HepG2 (cell line): Measurements from ENCODE around the gene KAZN. TPM values are rescaled to one million over a fixed set of nuclear protein-coding genes. Genes with fewer than 3 reads are reported as not detected.

Experiments used
- FOXA3 ChIP-seq: IDR thresholded peaks from 2 replicates; pipeline ENCODE4 v1.6.1; 2016; ENCODE audit warnings: missing genetic modification reagents, missing compliant biosample characterization
- GATAD2A ChIP-seq: IDR thresholded peaks from 2 replicates; pipeline ENCODE4 v1.6.1; 2016
- HNF4A ChIP-seq: sonication (generic); formaldehyde crosslinking; IDR thresholded peaks from 2 replicates; pipeline ENCODE4 v1.4.0; 2020; ENCODE audit warnings: missing genetic modification reagents
- MEF2D ChIP-seq: sonication (generic); formaldehyde crosslinking; IDR thresholded peaks from 2 replicates; pipeline ENCODE4 v1.5.1; 2020; ENCODE audit warnings: mild to moderate bottlenecking, missing genetic modification reagents
- NFIB ChIP-seq: sonication (generic); formaldehyde crosslinking; IDR thresholded peaks from 2 replicates; pipeline ENCODE4 v1.9.0; 2021; ENCODE audit warnings: missing genetic modification reagents, mild to moderate bottlenecking, borderline replicate concordance
- ZBTB1 ChIP-seq: sonication (generic); formaldehyde crosslinking; IDR thresholded peaks from 2 replicates; pipeline ENCODE4 v1.4.0; 2020; ENCODE audit warnings: missing genetic modification reagents, borderline replicate concordance
- ZBTB10 ChIP-seq: sonication (generic); formaldehyde crosslinking; IDR thresholded peaks from 2 replicates; pipeline ENCODE4 v1.4.0; 2020; ENCODE audit warnings: missing genetic modification reagents, borderline replicate concordance
- ZBTB20 ChIP-seq: sonication (generic); formaldehyde crosslinking; IDR thresholded peaks from 2 replicates; pipeline ENCODE4 v1.8.1; 2023; ENCODE audit warnings: missing genetic modification reagents, low read depth, mild to moderate bottlenecking, borderline replicate concordance
- ZBTB3 ChIP-seq: sonication (generic); formaldehyde crosslinking; IDR thresholded peaks from 2 replicates; pipeline ENCODE4 v1.4.0; 2020; ENCODE audit warnings: low read depth, mild to moderate bottlenecking, moderate library complexity, missing genetic modification reagents, borderline replicate concordance
- ZNF280B ChIP-seq: sonication (generic); formaldehyde crosslinking; IDR thresholded peaks from 2 replicates; pipeline ENCODE4 v1.5.0; 2020; ENCODE audit warnings: missing genetic modification reagents, mild to moderate bottlenecking, borderline replicate concordance
- ZNF335 ChIP-seq: sonication (generic); formaldehyde crosslinking; IDR thresholded peaks from 2 replicates; pipeline ENCODE4 v1.4.0; 2020; ENCODE audit warnings: missing genetic modification reagents
- ZNF33A ChIP-seq: sonication (generic); formaldehyde crosslinking; IDR thresholded peaks from 2 replicates; pipeline ENCODE4 v1.5.1; 2020; ENCODE audit warnings: missing genetic modification reagents, mild to moderate bottlenecking, moderate library complexity, borderline replicate concordance
- ZNF350 ChIP-seq: sonication (generic); formaldehyde crosslinking; IDR thresholded peaks from 2 replicates; pipeline ENCODE4 v1.4.0; 2020; ENCODE audit warnings: mild to moderate bottlenecking, low read depth, missing genetic modification reagents, borderline replicate concordance
- ZNF44 ChIP-seq: sonication (generic); formaldehyde crosslinking; IDR thresholded peaks from 2 replicates; pipeline ENCODE4 v1.5.1; 2020; ENCODE audit warnings: mild to moderate bottlenecking, missing genetic modification reagents
- ZNF607 ChIP-seq: sonication (generic); formaldehyde crosslinking; IDR thresholded peaks from 2 replicates; pipeline ENCODE4 v1.5.1; 2020; ENCODE audit warnings: missing genetic modification reagents, mild to moderate bottlenecking, borderline replicate concordance
- ZNF773 ChIP-seq: sonication (generic); formaldehyde crosslinking; IDR thresholded peaks from 2 replicates; pipeline ENCODE4 v1.4.0; 2020; ENCODE audit warnings: missing genetic modification reagents, borderline replicate concordance
- ZNF781 ChIP-seq: sonication (generic); formaldehyde crosslinking; IDR thresholded peaks from 2 replicates; pipeline ENCODE4 v1.5.1; 2020; ENCODE audit warnings: borderline replicate concordance, mild to moderate bottlenecking, missing genetic modification reagents; ENCODE audit errors: not compliant biosample characterization
- polyA plus RNA-seq, 8 experiments: library from polyadenylated mRNA; depleted of rRNA in 3 of 8; stranded (reverse) in 7 of 8; unstranded in 1 of 8; fragments of >200 nt; fragmentation: Illumina TruSeq in 4 of 8; extraction: Trizol in 4 of 8; gene quantifications; 2 replicates each; pipeline versions ENCODE4 v1.2.1 to v1.2.3, GENCODE V29; 2011 to 2016; ENCODE audit warnings: low read depth in 4 of 8, missing spikeins in 1 of 8, mixed read lengths in 1 of 8; ENCODE audit not compliant: insufficient read depth in 1 of 8
- total RNA-seq, 5 experiments: library from RNA; depleted of rRNA; stranded (reverse); fragments of >200 nt; fragmentation: Illumina TruSeq; extraction: Trizol; gene quantifications; 2 replicates each; pipeline ENCODE4 v1.2.3, GENCODE V29; 2016; ENCODE audit warnings: low read depth in 1 of 5
- TF ChIP-seq, protein P1 (sequence below): sonication (generic); formaldehyde crosslinking; IDR thresholded peaks from 2 replicates; pipeline ENCODE4 v1.9.0; 2021; ENCODE audit warnings: missing genetic modification reagents, mild to moderate bottlenecking, borderline replicate concordance
- TF ChIP-seq, protein P2 (sequence below): sonication (generic); formaldehyde crosslinking; IDR thresholded peaks from 2 replicates; pipeline ENCODE4 v1.9.0; 2021; ENCODE audit warnings: missing genetic modification reagents, borderline replicate concordance
- TF ChIP-seq, protein P3 (sequence below): sonication (generic); formaldehyde crosslinking; IDR thresholded peaks from 2 replicates; pipeline ENCODE4 v1.8.1; 2023; ENCODE audit warnings: mild to moderate bottlenecking, missing genetic modification reagents

KAZN gene
- total and polyA plus RNA-seq, 2 of the 13 experiments (the other 11 are each of a cell fraction or from before 2014, with no cell fraction given) = 10.4 to 13.5 TPM

- TF ChIP-seq ZNF773 = no peak
- TF ChIP-seq FOXA3 (CRISPR knock-in tag) = peak; percentile 70
- TF ChIP-seq HNF4A (CRISPR knock-in tag) = peak; percentile 73
- no peak for TF ChIP-seq ZNF280B
- TF ChIP-seq, protein P1, sequence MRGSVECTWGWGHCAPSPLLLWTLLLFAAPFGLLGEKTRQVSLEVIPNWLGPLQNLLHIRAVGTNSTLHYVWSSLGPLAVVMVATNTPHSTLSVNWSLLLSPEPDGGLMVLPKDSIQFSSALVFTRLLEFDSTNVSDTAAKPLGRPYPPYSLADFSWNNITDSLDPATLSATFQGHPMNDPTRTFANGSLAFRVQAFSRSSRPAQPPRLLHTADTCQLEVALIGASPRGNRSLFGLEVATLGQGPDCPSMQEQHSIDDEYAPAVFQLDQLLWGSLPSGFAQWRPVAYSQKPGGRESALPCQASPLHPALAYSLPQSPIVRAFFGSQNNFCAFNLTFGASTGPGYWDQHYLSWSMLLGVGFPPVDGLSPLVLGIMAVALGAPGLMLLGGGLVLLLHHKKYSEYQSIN (CRISPR knock-in tag) = no peak
- TF ChIP-seq, protein P2, sequence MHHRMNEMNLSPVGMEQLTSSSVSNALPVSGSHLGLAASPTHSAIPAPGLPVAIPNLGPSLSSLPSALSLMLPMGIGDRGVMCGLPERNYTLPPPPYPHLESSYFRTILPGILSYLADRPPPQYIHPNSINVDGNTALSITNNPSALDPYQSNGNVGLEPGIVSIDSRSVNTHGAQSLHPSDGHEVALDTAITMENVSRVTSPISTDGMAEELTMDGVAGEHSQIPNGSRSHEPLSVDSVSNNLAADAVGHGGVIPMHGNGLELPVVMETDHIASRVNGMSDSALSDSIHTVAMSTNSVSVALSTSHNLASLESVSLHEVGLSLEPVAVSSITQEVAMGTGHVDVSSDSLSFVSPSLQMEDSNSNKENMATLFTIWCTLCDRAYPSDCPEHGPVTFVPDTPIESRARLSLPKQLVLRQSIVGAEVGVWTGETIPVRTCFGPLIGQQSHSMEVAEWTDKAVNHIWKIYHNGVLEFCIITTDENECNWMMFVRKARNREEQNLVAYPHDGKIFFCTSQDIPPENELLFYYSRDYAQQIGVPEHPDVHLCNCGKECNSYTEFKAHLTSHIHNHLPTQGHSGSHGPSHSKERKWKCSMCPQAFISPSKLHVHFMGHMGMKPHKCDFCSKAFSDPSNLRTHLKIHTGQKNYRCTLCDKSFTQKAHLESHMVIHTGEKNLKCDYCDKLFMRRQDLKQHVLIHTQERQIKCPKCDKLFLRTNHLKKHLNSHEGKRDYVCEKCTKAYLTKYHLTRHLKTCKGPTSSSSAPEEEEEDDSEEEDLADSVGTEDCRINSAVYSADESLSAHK = no peak
- TF ChIP-seq ZBTB1 (CRISPR knock-in tag) = no peak
- TF ChIP-seq ZNF44 = no peak
- TF ChIP-seq ZNF335 (CRISPR knock-in tag) = 0 out of 2 replicates have a peak, but pooled peaks have one; percentile 34
- TF ChIP-seq MEF2D (CRISPR knock-in tag) = peak; percentile 68; the same call in 1 of the 2 replicates
- TF ChIP-seq ZBTB10 (CRISPR knock-in tag) = no peak
- TF ChIP-seq GATAD2A (CRISPR knock-in tag) = peak; percentile 59; the same call in 1 of the 2 replicates
- no peak for TF ChIP-seq ZNF33A (CRISPR knock-in tag)
- TF ChIP-seq ZNF607 (CRISPR knock-in tag) = no peak
- TF ChIP-seq ZNF350 = 0 out of 2 replicates have a peak, but pooled peaks have one; percentile 40
- TF ChIP-seq ZBTB3 (CRISPR knock-in tag) = no peak
- TF ChIP-seq ZBTB20 (CRISPR knock-in tag) = peak; percentile 44; the same call in 1 of the 2 replicates
- TF ChIP-seq ZNF781 (CRISPR knock-in tag) = peak; percentile 56
- TF ChIP-seq NFIB (CRISPR knock-in tag) = no peak
- TF ChIP-seq, protein P3, sequence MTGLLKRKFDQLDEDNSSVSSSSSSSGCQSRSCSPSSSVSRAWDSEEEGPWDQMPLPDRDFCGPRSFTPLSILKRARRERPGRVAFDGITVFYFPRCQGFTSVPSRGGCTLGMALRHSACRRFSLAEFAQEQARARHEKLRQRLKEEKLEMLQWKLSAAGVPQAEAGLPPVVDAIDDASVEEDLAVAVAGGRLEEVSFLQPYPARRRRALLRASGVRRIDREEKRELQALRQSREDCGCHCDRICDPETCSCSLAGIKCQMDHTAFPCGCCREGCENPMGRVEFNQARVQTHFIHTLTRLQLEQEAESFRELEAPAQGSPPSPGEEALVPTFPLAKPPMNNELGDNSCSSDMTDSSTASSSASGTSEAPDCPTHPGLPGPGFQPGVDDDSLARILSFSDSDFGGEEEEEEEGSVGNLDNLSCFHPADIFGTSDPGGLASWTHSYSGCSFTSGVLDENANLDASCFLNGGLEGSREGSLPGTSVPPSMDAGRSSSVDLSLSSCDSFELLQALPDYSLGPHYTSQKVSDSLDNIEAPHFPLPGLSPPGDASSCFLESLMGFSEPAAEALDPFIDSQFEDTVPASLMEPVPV = no peak
Observed at GRCh38 chr1:15151377-15151806, 552.9 kb downstream of the KAZN start (continued).
